Lung (tissue), 16 donors: ENCODE measurements around the gene ZNF835. TPM values are rescaled to one million over a fixed set of nuclear protein-coding genes. Genes with fewer than 3 reads are reported as not detected.

Experiments
- ATAC-seq: fragments of 200-7000 bp; cut with Tn5 transposase; one replicate; pipeline ENCODE4 v1.9.1; 2020; ENCODE audit warnings: moderate number of reproducible peaks; ENCODE audit not compliant: insufficient read depth, low FRiP score
- DNase-seq, 3 donors: peaks; one replicate each; pipeline ENCODE4 v3.0.0-alpha.2; 2013 to 2017
- H3K27ac ChIP-seq, 2 donors: one replicate each; pipeline ENCODE4 v1.5.1; 2013; ENCODE audit warnings: mild to moderate bottlenecking in 2 of 2, moderate library complexity in 2 of 2, control low read depth in 1 of 2, inconsistent platforms in 1 of 2, low read depth in 1 of 2, low read length in 1 of 2
- H3K27me3 ChIP-seq, 3 donors: one replicate each; pipeline ENCODE4 v1.5.1; 2013; ENCODE audit warnings: low read length in 2 of 3; ENCODE audit not compliant: control insufficient read depth in 3 of 3, insufficient read depth in 3 of 3
- H3K36me3 ChIP-seq, 4 donors: one replicate each; pipeline ENCODE4 v1.5.1; 2013; ENCODE audit warnings: low read length in 4 of 4, mild to moderate bottlenecking in 1 of 4, moderate library complexity in 1 of 4; ENCODE audit not compliant: control insufficient read depth in 4 of 4, insufficient read depth in 4 of 4
- H3K4me1 ChIP-seq, 5 donors: one replicate each; pipeline ENCODE4 v1.5.1; 2013; ENCODE audit warnings: low read length in 5 of 5, mild to moderate bottlenecking in 2 of 5, moderate library complexity in 1 of 5; ENCODE audit not compliant: control insufficient read depth in 5 of 5, insufficient read depth in 5 of 5
- H3K4me3 ChIP-seq: one replicate; pipeline ENCODE4 v1.5.1; 2013; ENCODE audit warnings: mild to moderate bottlenecking, control low read depth, moderate library complexity
- H3K9ac ChIP-seq, 2 donors: one replicate each; pipeline ENCODE4 v1.5.1; 2013; ENCODE audit warnings: low read length in 2 of 2, control low read depth in 1 of 2; ENCODE audit not compliant: insufficient read depth in 1 of 2
- H3K9me3 ChIP-seq, 4 donors: one replicate each; pipeline ENCODE4 v1.5.1; 2013; ENCODE audit warnings: low read length in 3 of 4, mild to moderate bottlenecking in 1 of 4, moderate library complexity in 1 of 4; ENCODE audit not compliant: control insufficient read depth in 4 of 4, insufficient read depth in 3 of 4
- WGBS, 2 donors: extraction: QIAGEN DNeasy Blood & Tissue Kit; methylation state at CpG; one replicate each; pipeline ENCODE4 v1.1.7; 2013; 5-methylcytosine and 5-hydroxymethylcytosine counted together
- long read RNA-seq, 5 donors: transcript quantifications; one replicate each; lab custom pipeline, GENCODE V29; 2026
- polyA plus RNA-seq, 2 donors: library from polyadenylated mRNA; stranded (reverse); fragments of 200-250 nt; gene quantifications; one replicate each; pipeline ENCODE4 v1.2.1, GENCODE V29; 2013
- total RNA-seq, 2 donors: library from RNA; depleted of rRNA in 1 of 2; stranded (reverse); fragments of >200 nt in 1 of 2; gene quantifications; one replicate each; pipeline ENCODE4 v1.2.1, GENCODE V29; 2014 to 2021
- TF ChIP-seq, protein P1 (sequence below): IDR thresholded peaks from 2 replicates; pipeline ENCODE4 v1.5.1; 2012; ENCODE audit warnings: mild to moderate bottlenecking; ENCODE audit errors: control extremely low read depth, extremely low read depth
- donor health status: control.
- donor health status: control.
- donor health status: Bipolar disorder and iron deficiency.
- donor health status: healthy.
- donor health status: DM: yes; HTN: yes; CAD: no.

The ZNF835 gene
- total RNA-seq, result 1 to 10 TPM; 2.6 to 3.2 TPM
- polyA plus RNA-seq, result 1 to 10 TPM in 1 of 2 donors, under 1 TPM in 1; 0.49 to 1.2 TPM
- long read RNA-seq, donor 1, partial matches to known transcripts, result 0 of 4 reads
- long read RNA-seq, donor 1, other reads (novel, unspliced or antisense), result 0 of 4 reads
- long read RNA-seq, donor 2, partial matches to known transcripts, result 0 of 1 reads
- long read RNA-seq, donor 2, other reads (novel, unspliced or antisense), result 0 of 1 reads
- long read RNA-seq, donor 3, partial matches to known transcripts, result 0 of 1 reads
- long read RNA-seq, donor 3, other reads (novel, unspliced or antisense), result 0 of 1 reads
- long read RNA-seq, donor 4, partial matches to known transcripts, result 0 of 4 reads
- long read RNA-seq, donor 4, other reads (novel, unspliced or antisense), result 0 of 4 reads
- long read RNA-seq, donor 5, partial matches to known transcripts, result 0 of 3 reads
- long read RNA-seq, donor 5, other reads (novel, unspliced or antisense), result 0 of 3 reads

DNA sequence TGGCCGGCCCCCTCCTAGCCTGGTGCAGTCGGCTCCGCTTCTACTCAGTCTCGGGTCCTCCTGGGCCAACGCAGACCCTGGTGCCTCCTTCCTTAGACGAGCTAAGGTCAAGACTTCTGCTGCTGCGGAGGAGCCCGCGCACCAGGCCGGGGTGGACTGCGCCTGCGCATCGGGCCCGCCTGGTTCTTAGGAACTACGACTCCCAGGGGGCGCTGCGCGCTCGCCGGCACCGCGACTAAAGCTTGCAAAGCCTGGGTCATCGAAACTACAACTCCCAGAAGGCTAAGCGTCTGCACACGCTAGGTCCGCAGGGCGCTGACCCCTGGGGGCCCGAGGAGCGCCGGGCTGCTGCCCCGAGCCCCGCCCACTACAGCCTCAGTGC is at the start of gene ZNF835:
Gene ZNF835, minus strand, starts transcription at position 145 of the 382 bp plus-strand sequence. CDS start 6,559 bp downstream, outside the sequence.
- no peaks in the 10 kb centered on the region for H3K27me3 ChIP-seq
- no peaks in the 10 kb centered on the region for H3K36me3 ChIP-seq
- peak within 1 kb of the TSS; percentile 3 to 20 for H3K9ac ChIP-seq
- H3K4me3 ChIP-seq, result peak within 1 kb of the TSS; percentile 85
- ATAC-seq (peak; percentile 95), DNase-seq (peak; percentile 78 to 94 (median 86))
- peaks cover 0 to 32% (median 0%) of the 10 kb centered on the region in 4 donors for H3K9me3 ChIP-seq
- peak within 1 kb of the TSS; percentile 29 to 54 for H3K27ac ChIP-seq
- peaks cover 0 to 13% (median 9%) of the 10 kb centered on the region in 5 donors for H3K4me1 ChIP-seq
- TF ChIP-seq, protein P1, sequence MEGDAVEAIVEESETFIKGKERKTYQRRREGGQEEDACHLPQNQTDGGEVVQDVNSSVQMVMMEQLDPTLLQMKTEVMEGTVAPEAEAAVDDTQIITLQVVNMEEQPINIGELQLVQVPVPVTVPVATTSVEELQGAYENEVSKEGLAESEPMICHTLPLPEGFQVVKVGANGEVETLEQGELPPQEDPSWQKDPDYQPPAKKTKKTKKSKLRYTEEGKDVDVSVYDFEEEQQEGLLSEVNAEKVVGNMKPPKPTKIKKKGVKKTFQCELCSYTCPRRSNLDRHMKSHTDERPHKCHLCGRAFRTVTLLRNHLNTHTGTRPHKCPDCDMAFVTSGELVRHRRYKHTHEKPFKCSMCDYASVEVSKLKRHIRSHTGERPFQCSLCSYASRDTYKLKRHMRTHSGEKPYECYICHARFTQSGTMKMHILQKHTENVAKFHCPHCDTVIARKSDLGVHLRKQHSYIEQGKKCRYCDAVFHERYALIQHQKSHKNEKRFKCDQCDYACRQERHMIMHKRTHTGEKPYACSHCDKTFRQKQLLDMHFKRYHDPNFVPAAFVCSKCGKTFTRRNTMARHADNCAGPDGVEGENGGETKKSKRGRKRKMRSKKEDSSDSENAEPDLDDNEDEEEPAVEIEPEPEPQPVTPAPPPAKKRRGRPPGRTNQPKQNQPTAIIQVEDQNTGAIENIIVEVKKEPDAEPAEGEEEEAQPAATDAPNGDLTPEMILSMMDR, result peak; percentile 4
- 1 to 2% methylated on average over 30 to 32 of the region's 32 CpGs for WGBS, 2 donors

DNA sequence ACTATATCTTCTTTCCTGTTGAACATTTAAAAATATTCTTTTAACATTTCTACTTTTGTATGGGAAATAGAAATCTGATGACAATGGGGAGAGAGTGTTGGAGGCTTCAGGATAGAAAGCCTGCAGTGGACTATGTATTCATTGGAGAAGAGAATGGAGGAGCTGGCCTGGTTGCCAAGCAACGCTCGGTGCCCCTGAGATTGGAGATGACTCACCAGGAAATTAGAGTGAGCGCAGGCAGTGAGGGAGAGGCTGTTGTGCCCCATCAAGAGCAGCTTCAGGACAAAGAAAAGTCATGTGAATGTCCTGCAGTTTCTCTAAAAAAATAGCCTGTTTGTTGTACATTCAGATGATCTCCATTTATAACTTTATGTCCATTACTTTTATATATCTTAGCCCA is 48.7 kb upstream of the ZNF835 start:
- Histone ChIP-seq H3K4me3 (no peak overlapping the region), H3K36me3 (no peaks in the 10 kb centered on the region), H3K4me1 (no peaks in the 10 kb centered on the region), H3K27me3 (no peaks in the 10 kb centered on the region), H3K9ac (no peak overlapping the region), H3K9me3 (peaks cover 0 to 10% (median 0%) of the 10 kb centered on the region in 4 donors), H3K27ac (no peak overlapping the region)
- TF ChIP-seq, protein P1, result no peak
- WGBS, 2 donors, result 11 to 24% methylated on average over 3 of the region's 3 CpGs
- DNase-seq, result no peak
- no peak for ATAC-seq

DNA sequence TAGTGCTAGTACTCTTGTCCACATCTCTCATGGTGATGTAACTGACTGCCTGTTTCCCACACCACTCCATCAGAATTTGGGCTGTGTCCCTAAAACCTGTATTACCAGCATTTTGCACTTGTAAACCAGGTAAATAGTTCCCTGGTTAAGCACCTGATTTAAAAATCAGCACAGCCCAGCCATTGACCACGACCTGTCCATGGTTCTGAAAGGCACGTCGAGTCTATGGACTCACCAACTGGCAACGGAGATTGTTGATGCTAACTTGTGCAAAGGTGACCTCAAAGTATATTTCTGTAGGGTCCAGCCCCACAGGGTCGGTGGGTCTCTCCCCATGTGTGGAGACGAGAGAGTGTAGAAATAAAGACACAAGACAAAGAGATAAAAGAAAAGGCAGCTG is 46.7 kb upstream of the ZNF835 start:
- H3K4me1 ChIP-seq, result no peaks in the 10 kb centered on the region
- no peak overlapping the region for H3K9ac ChIP-seq
- ATAC-seq, result no peak
- H3K4me3 ChIP-seq, result no peak overlapping the region
- 52 to 54% methylated on average over 6 of the region's 6 CpGs for WGBS, 2 donors
- no peaks in the 10 kb centered on the region for H3K27me3 ChIP-seq
- peak in 1 of 3 donors; percentile 9 for DNase-seq
- TF ChIP-seq, protein P1, result no peak
- no peak overlapping the region for H3K27ac ChIP-seq
- H3K9me3 ChIP-seq, result peaks cover 0 to 7% (median 0%) of the 10 kb centered on the region in 4 donors
- H3K36me3 ChIP-seq, result no peaks in the 10 kb centered on the region
